HG03060 (cell line): ENCODE data around the gene ATP8A2.

ENCODE experiments used
- ATAC-seq: cut with Tn5 transposase; IDR thresholded peaks from one replicate; pipeline ENCODE4 v1.9.1; 2021; ENCODE audit warnings: low read depth, moderate number of reproducible peaks; ENCODE audit not compliant: unreplicated experiment

The ATP8A2 gene

GRCh38 chr13:26019251-26019650 lies 647.5 kb downstream of the ATP8A2 start:
- no peak for ATAC-seq

- no peak for ATAC-seq
Observed at GRCh38 chr13:26019881-26020870, 648.4 kb downstream of the ATP8A2 start.

- ATAC-seq = no peak
Observed at GRCh38 chr13:26020891-26021290, 649.1 kb downstream of the ATP8A2 start.

GRCh38 chr13:26021516-26021915 lies 649.7 kb downstream of the ATP8A2 start:
- ATAC-seq = no peak

- ATAC-seq = no peak
Observed at GRCh38 chr13:26021956-26022355, 650.2 kb downstream of the ATP8A2 start.

- no peak for ATAC-seq
Observed at GRCh38 chr13:26022538-26023292, 650.9 kb downstream of the ATP8A2 start.

GRCh38 chr13:26024558-26024957 lies 652.8 kb downstream of the ATP8A2 start:
- no peak for ATAC-seq

- no peak for ATAC-seq
Observed at GRCh38 chr13:26025196-26025595, 653.4 kb downstream of the ATP8A2 start.

- no peak for ATAC-seq
Observed at GRCh38 chr13:26025771-26026170, 654.0 kb downstream of the ATP8A2 start.

GRCh38 chr13:26026211-26026610 lies 654.4 kb downstream of the ATP8A2 start:
- no peak for ATAC-seq

GRCh38 chr13:26029581-26030136 lies 657.9 kb downstream of the ATP8A2 start:
- ATAC-seq = no peak

GRCh38 chr13:26030331-26030730 lies 658.6 kb downstream of the ATP8A2 start:
- no peak for ATAC-seq

GRCh38 chr13:26034018-26034417 lies 662.2 kb downstream of the ATP8A2 start:
- no peak for ATAC-seq

GRCh38 chr13:26036383-26036782 lies 664.6 kb downstream of the ATP8A2 start:
- no peak for ATAC-seq

GRCh38 chr13:26037302-26037701 lies 665.5 kb downstream of the ATP8A2 start:
- ATAC-seq = no peak

GRCh38 chr13:26038931-26039475 lies 667.2 kb downstream of the ATP8A2 start:
- no peak for ATAC-seq

GRCh38 chr13:26041444-26041843 lies 669.7 kb downstream of the ATP8A2 start:
- no peak for ATAC-seq

- no peak for ATAC-seq
Observed at GRCh38 chr13:26042785-26043184, 671.0 kb downstream of the ATP8A2 start.

GRCh38 chr13:26045142-26045541 lies 673.4 kb downstream of the ATP8A2 start:
- ATAC-seq = no peak

- ATAC-seq = no peak
Observed at GRCh38 chr13:26046639-26047038, 674.9 kb downstream of the ATP8A2 start.

GRCh38 chr13:26047040-26047439 lies 675.3 kb downstream of the ATP8A2 start:
- ATAC-seq = no peak
